Nephron (organoid): Measurements from ENCODE around the gene SLCO2A1.

ENCODE experiments used
- H3K27ac Mint-ChIP-seq, 3 experiments: 2 replicates each; pipeline ENCODE4 v1.8.0; 2020; ENCODE audit warnings: mixed read lengths in 3 of 3, mild to moderate bottlenecking in 2 of 3, moderate library complexity in 1 of 3
- H3K27me3 Mint-ChIP-seq: 2 replicates; pipeline ENCODE4 v1.8.0; 2021; ENCODE audit warnings: low read depth, mild to moderate bottlenecking, moderate library complexity, mixed read lengths
- H3K36me3 Mint-ChIP-seq: 2 replicates; pipeline ENCODE4 v1.8.0; 2020; ENCODE audit warnings: low read depth, mixed read lengths
- H3K4me1 Mint-ChIP-seq: 2 replicates; pipeline ENCODE4 v1.8.0; 2020; ENCODE audit warnings: mixed read lengths
- H3K4me3 Mint-ChIP-seq, 3 experiments: 2 replicates each; pipeline ENCODE4 v1.8.0; 2020; ENCODE audit warnings: mild to moderate bottlenecking in 3 of 3, mixed read lengths in 3 of 3, moderate library complexity in 2 of 3
- H3K9me3 Mint-ChIP-seq: 2 replicates; pipeline ENCODE4 v1.8.0; 2020; ENCODE audit warnings: mixed read lengths
- CTCF ChIP-seq, 3 experiments: fragments of 200-600 bp; sonication (generic); IDR thresholded peaks; one replicate each; pipeline ENCODE4 v1.5.0; 2021; ENCODE audit warnings: antibody characterized with exemption in 3 of 3; ENCODE audit not compliant: unreplicated experiment in 3 of 3

SLCO2A1 gene

GRCh38 chr3:134007819-134008218 is 21.9 kb downstream of the SLCO2A1 start:
- TF ChIP-seq CTCF (IDR thresholded peaks at IDR 0.05; ENCODE audit: unreplicated experiment in 3 of 3) = no peak
- Mint-ChIP-seq H3K4me1 (peaks cover 4% of the 10 kb centered on the region), H3K36me3 (peaks cover 12% of the 10 kb centered on the region), H3K9me3 (peaks cover 18% of the 10 kb centered on the region), H3K27ac (no peak overlapping the region), H3K27me3 (no peaks in the 10 kb centered on the region), H3K4me3 (no peak overlapping the region)

GRCh38 chr3:134004841-134005240 is 24.9 kb downstream of the SLCO2A1 start:
- Mint-ChIP-seq H3K27me3 (peaks cover 6% of the 10 kb centered on the region), H3K4me1 (peaks cover 14% of the 10 kb centered on the region), H3K36me3 (peaks cover 8% of the 10 kb centered on the region), H3K4me3 (no peak overlapping the region), H3K9me3 (peaks cover 18% of the 10 kb centered on the region), H3K27ac (no peak overlapping the region)
- no peak for TF ChIP-seq CTCF (IDR thresholded peaks at IDR 0.05; ENCODE audit: unreplicated experiment in 3 of 3)

GRCh38 chr3:134003066-134003465 is 26.7 kb downstream of the SLCO2A1 start:
- peaks cover 18% of the 10 kb centered on the region for H3K9me3 Mint-ChIP-seq
- no peak overlapping the region for H3K4me3 Mint-ChIP-seq
- TF ChIP-seq CTCF (IDR thresholded peaks at IDR 0.05; ENCODE audit: unreplicated experiment in 3 of 3) = no peak
- peaks cover 8% of the 10 kb centered on the region for H3K36me3 Mint-ChIP-seq
- H3K4me1 Mint-ChIP-seq = peaks cover 17% of the 10 kb centered on the region
- H3K27ac Mint-ChIP-seq = peak overlapping the region in 1 of 3 experiments; percentile 19
- H3K27me3 Mint-ChIP-seq = peaks cover 8% of the 10 kb centered on the region

- Mint-ChIP-seq H3K9me3 (peaks cover 18% of the 10 kb centered on the region), H3K4me1 (peaks cover 18% of the 10 kb centered on the region)
Observed at GRCh38 chr3:134002306-134002705, 27.4 kb downstream of the SLCO2A1 start.

GRCh38 chr3:134001251-134001650 is 28.5 kb downstream of the SLCO2A1 start:
- Mint-ChIP-seq H3K36me3 (peaks cover 5% of the 10 kb centered on the region), H3K4me3 (no peak overlapping the region), H3K9me3 (peaks cover 13% of the 10 kb centered on the region), H3K27me3 (peaks cover 12% of the 10 kb centered on the region), H3K4me1 (peaks cover 28% of the 10 kb centered on the region), H3K27ac (no peak overlapping the region)
- no peak for TF ChIP-seq CTCF (IDR thresholded peaks at IDR 0.05; ENCODE audit: unreplicated experiment in 3 of 3)

More at GRCh38 chr3:134002306-134002705, 27.4 kb downstream of the SLCO2A1 start:
- peaks cover 8% of the 10 kb centered on the region for H3K36me3 Mint-ChIP-seq
- no peak overlapping the region for H3K4me3 Mint-ChIP-seq
- TF ChIP-seq CTCF (IDR thresholded peaks at IDR 0.05; ENCODE audit: unreplicated experiment in 3 of 3) = no peak
- peak overlapping the region in 1 of 3 experiments; percentile 19 for H3K27ac Mint-ChIP-seq
- peaks cover 8% of the 10 kb centered on the region for H3K27me3 Mint-ChIP-seq

- H3K9me3 Mint-ChIP-seq = peaks cover 12% of the 10 kb centered on the region
- no peak for TF ChIP-seq CTCF (IDR thresholded peaks at IDR 0.05; ENCODE audit: unreplicated experiment in 3 of 3)
- no peak overlapping the region for H3K4me3 Mint-ChIP-seq
- H3K36me3 Mint-ChIP-seq = peaks cover 5% of the 10 kb centered on the region
- H3K27ac Mint-ChIP-seq = no peak overlapping the region
- H3K4me1 Mint-ChIP-seq = peaks cover 38% of the 10 kb centered on the region
- peaks cover 12% of the 10 kb centered on the region for H3K27me3 Mint-ChIP-seq
Observed at GRCh38 chr3:133999891-134000685, 29.6 kb downstream of the SLCO2A1 start.
